ENCODE measurements around the gene ZNF436. TPM values are rescaled to one million over a fixed set of nuclear protein-coding genes. Genes with fewer than 3 reads are reported as not detected.
"Not testable (repeated sequence)": the region's sequence is repeated elsewhere in the genome, so short reads cannot be mapped to it uniquely, and the experiment has no call there.

Gene ZNF436
- total and polyA plus RNA-seq, 2 donors (not counting 3 experiments of a cell fraction or from before 2014, with no cell fraction given): 6.5 to 14.0 TPM

DNA sequence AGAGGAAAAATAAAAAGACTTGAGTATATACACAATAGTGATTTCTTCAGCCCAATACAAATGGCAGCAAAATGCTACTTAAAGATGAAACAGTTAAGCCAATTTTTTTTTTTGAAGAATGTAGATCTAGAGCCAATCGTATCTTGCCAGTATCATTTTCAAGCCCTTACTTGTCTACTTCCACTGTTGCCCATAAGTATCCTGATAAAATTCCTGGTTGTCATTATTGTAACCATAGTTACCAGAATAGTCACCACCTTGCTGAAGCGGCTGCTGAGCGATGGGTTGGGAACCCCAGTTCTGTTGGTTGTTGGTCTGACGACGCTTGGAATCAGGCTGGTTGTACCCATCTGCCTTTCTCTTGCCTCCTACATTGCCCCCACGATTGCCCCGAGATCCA, 59.4 kb downstream of the ZNF436 start:
- H3K4me2 ChIP-seq (ENCODE audit: insufficient read depth, low read length); dilution Hi-C loops (cut with MboI; ENCODE audit: extremely low pct_ligation_motif_present, low sequenced_read_pairs); CTCF ChIA-PET; H3K9me3 ChIP-seq (replicated peaks; ENCODE audit: control insufficient read depth, insufficient read depth, low read length); H3K4me3 ChIP-seq (replicated peaks in 1 of 3; ENCODE audit: insufficient read depth in 1 of 3, low read depth in 1 of 3, low read length in 3 of 3); H4K20me1 ChIP-seq (replicated peaks; ENCODE audit: control insufficient read depth, extremely low read depth, insufficient read depth, low read length); H3K27ac ChIP-seq (ENCODE audit: insufficient read depth, low read depth, low read length); FAIRE-seq; H3K27me3 ChIP-seq (ENCODE audit: control insufficient read depth in 2 of 2, insufficient read depth in 2 of 2, low read length in 2 of 2); DNase-seq (ENCODE audit: low read depth, low spot score); intact Hi-C loops (cut with micrococcal nuclease); H3K9ac ChIP-seq (replicated peaks; ENCODE audit: extremely low read depth, insufficient read depth, low read length); H2AFZ ChIP-seq (ENCODE audit: low read depth, low read length); H3K9me1 ChIP-seq (replicated peaks; ENCODE audit: control insufficient read depth, extremely low read depth, insufficient read depth, low read length); POLR2A ChIA-PET: not testable (repeated sequence)
- TF ChIP-seq POLR2A (IDR thresholded peaks at IDR 0.05; ENCODE audit: low read depth, low read length): peak; percentile 24
- Histone ChIP-seq H3K4me1 (ENCODE audit: control insufficient read depth, extremely low read depth, insufficient read depth, low read length) (peaks cover 22% of the 10 kb centered on the region), H3K79me2 (ENCODE audit: control insufficient read depth, insufficient read depth, low read length) (peaks cover 61% of the 10 kb centered on the region), H3K36me3 (ENCODE audit: control insufficient read depth in 2 of 2, extremely low read depth in 1 of 2, insufficient read depth in 2 of 2, low read length in 2 of 2) (peaks cover 10 to 39% of the 10 kb centered on the region in 2 experiments)
- BruUV-seq (replicated peaks): TSS peak; percentile 38

Other genes with a start within 250 kb of the ZNF436 start
- gene LUZP1, start 201.0 kb downstream of the ZNF436 start, total RNA-seq: 82.4 and 92.3 TPM in 2 replicates
- gene LUZP1, start 201.0 kb downstream of the ZNF436 start, polyA plus RNA-seq: 24.0 and 26.3 TPM in 2 replicates
- 1.5 and 2.2 TPM in 2 replicates for gene HTR1D, start 152.3 kb downstream of the ZNF436 start, total RNA-seq
- 1.9 TPM in 2 replicates for gene HTR1D, start 152.3 kb downstream of the ZNF436 start, polyA plus RNA-seq
- 165 and 171 TPM in 2 replicates for gene HNRNPR, start 25.6 kb downstream of the ZNF436 start, total RNA-seq
- gene HNRNPR, start 25.6 kb downstream of the ZNF436 start, polyA plus RNA-seq: 67.6 and 111 TPM in 2 replicates
- 3.4 and 3.7 TPM in 2 replicates for gene TCEA3, start 54.9 kb upstream of the ZNF436 start, total RNA-seq
- 0.75 and 1.5 TPM in 2 replicates for gene TCEA3, start 54.9 kb upstream of the ZNF436 start, polyA plus RNA-seq
- gene ASAP3, start 114.3 kb upstream of the ZNF436 start, total RNA-seq: 14.2 and 15.5 TPM in 2 replicates
- 12.5 and 14.8 TPM in 2 replicates for gene ASAP3, start 114.3 kb upstream of the ZNF436 start, polyA plus RNA-seq
- gene E2F2, start 161.4 kb upstream of the ZNF436 start, total RNA-seq: 5.0 and 5.6 TPM in 2 replicates
- 0.83 and 1.1 TPM in 2 replicates for gene E2F2, start 161.4 kb upstream of the ZNF436 start, polyA plus RNA-seq
- 277 and 310 TPM in 2 replicates for gene ID3, start 189.7 kb upstream of the ZNF436 start, total RNA-seq
- 783 and 971 TPM in 2 replicates for gene ID3, start 189.7 kb upstream of the ZNF436 start, polyA plus RNA-seq